Glutamatergic neuron (in vitro differentiated cells): ENCODE results near the gene CD320. TPM values are rescaled to one million over a fixed set of nuclear protein-coding genes. Genes with fewer than 3 reads are reported as not detected.
"Not testable (repeated sequence)": the region's sequence is repeated elsewhere in the genome, so short reads cannot be mapped to it uniquely, and the experiment has no call there.

Experiments used
- DNase-seq: peaks from one replicate; pipeline ENCODE4 v3.0.0; 2022
- H3K27ac Mint-ChIP-seq: one replicate; pipeline ENCODE4 v1.8.0; 2020; ENCODE audit warnings: mild to moderate bottlenecking, mixed read lengths, inconsistent platforms; ENCODE audit not compliant: unreplicated experiment
- H3K27me3 Mint-ChIP-seq: one replicate; pipeline ENCODE4 v1.8.0; 2020; ENCODE audit warnings: mild to moderate bottlenecking, moderate library complexity, mixed read lengths, inconsistent platforms; ENCODE audit not compliant: unreplicated experiment
- H3K36me3 Mint-ChIP-seq: one replicate; pipeline ENCODE4 v1.8.0; 2020; ENCODE audit warnings: mild to moderate bottlenecking, mixed read lengths, inconsistent platforms; ENCODE audit not compliant: unreplicated experiment
- H3K4me1 Mint-ChIP-seq: one replicate; pipeline ENCODE4 v1.8.0; 2020; ENCODE audit warnings: mild to moderate bottlenecking, low read depth, mixed read lengths, inconsistent platforms; ENCODE audit not compliant: unreplicated experiment
- H3K4me3 Mint-ChIP-seq: one replicate; pipeline ENCODE4 v1.8.0; 2020; ENCODE audit warnings: mild to moderate bottlenecking, mixed read lengths, inconsistent platforms; ENCODE audit not compliant: unreplicated experiment
- H3K9me3 Mint-ChIP-seq: one replicate; pipeline ENCODE4 v1.8.0; 2020; ENCODE audit warnings: mild to moderate bottlenecking, moderate library complexity, mixed read lengths, inconsistent platforms; ENCODE audit not compliant: unreplicated experiment
- CTCF ChIP-seq: fragments of 200-600 bp; sonication (generic); IDR thresholded peaks from one replicate; pipeline ENCODE4 v1.5.0; 2021; ENCODE audit not compliant: partially characterized antibody, unreplicated experiment
- total RNA-seq: library from RNA; stranded (reverse); fragmentation: NEBNext Ultra II Directional; extraction: Animal tissue kit (Norgen Biotek cat#: 25700); gene quantifications from one replicate; pipeline ENCODE4 v1.2.1, GENCODE V29; 2021; ENCODE audit not compliant: unreplicated experiment

The CD320 gene
- total RNA-seq, 1 donor from 2014 or later: 45.1 TPM

- H3K9me3 Mint-ChIP-seq: peaks cover 3% of the 10 kb centered on the region
- H3K36me3 Mint-ChIP-seq: no peaks in the 10 kb centered on the region
- DNase-seq: no peak
- no peak overlapping the region for H3K27ac Mint-ChIP-seq
- peaks cover 4% of the 10 kb centered on the region for H3K27me3 Mint-ChIP-seq
- H3K4me1 Mint-ChIP-seq: peaks cover 9% of the 10 kb centered on the region
- no peak for TF ChIP-seq CTCF
- H3K4me3 Mint-ChIP-seq: no peak overlapping the region
Measured at GRCh38 chr19:8305798-8306197, 2.4 kb downstream of the CD320 start.

- H3K9me3 Mint-ChIP-seq: peaks cover 3% of the 10 kb centered on the region
- peaks cover 4% of the 10 kb centered on the region for H3K27me3 Mint-ChIP-seq
- H3K36me3 Mint-ChIP-seq: no peaks in the 10 kb centered on the region
- H3K27ac Mint-ChIP-seq: no peak overlapping the region
- no peak for TF ChIP-seq CTCF
- H3K4me3 Mint-ChIP-seq: no peak overlapping the region
- H3K4me1 Mint-ChIP-seq: peaks cover 9% of the 10 kb centered on the region
- DNase-seq: peak; percentile 67
Measured at GRCh38 chr19:8304841-8305621, 3.1 kb downstream of the CD320 start.

- Mint-ChIP-seq H3K9me3 (no peaks in the 10 kb centered on the region), H3K36me3 (no peaks in the 10 kb centered on the region), H3K27ac (no peak overlapping the region), H3K4me3 (no peak overlapping the region), H3K27me3 (peaks cover 3% of the 10 kb centered on the region), H3K4me1 (peaks cover 6% of the 10 kb centered on the region)
- DNase-seq: no peak
- no peak for TF ChIP-seq CTCF
Measured at GRCh38 chr19:8302734-8303133, 5.4 kb downstream of the CD320 start.

- no peak for DNase-seq
- no peaks in the 10 kb centered on the region for H3K9me3 Mint-ChIP-seq
- no peak overlapping the region for H3K4me3 Mint-ChIP-seq
- no peaks in the 10 kb centered on the region for H3K36me3 Mint-ChIP-seq
- peaks cover 2% of the 10 kb centered on the region for H3K4me1 Mint-ChIP-seq
- H3K27me3 Mint-ChIP-seq: no peaks in the 10 kb centered on the region
- H3K27ac Mint-ChIP-seq: no peak overlapping the region
- TF ChIP-seq CTCF: no peak
Measured at GRCh38 chr19:8302357-8302691, 5.8 kb downstream of the CD320 start.

GRCh38 chr19:8291337-8291736, 16.8 kb downstream of the CD320 start:
- H3K9me3 Mint-ChIP-seq, DNase-seq, H3K27ac Mint-ChIP-seq, H3K4me3 Mint-ChIP-seq, H3K36me3 Mint-ChIP-seq, H3K27me3 Mint-ChIP-seq, H3K4me1 Mint-ChIP-seq: not testable (repeated sequence)

GRCh38 chr19:8276508-8276907, 31.6 kb downstream of the CD320 start:
- not testable (repeated sequence) for H3K4me3 Mint-ChIP-seq, H3K9me3 Mint-ChIP-seq, H3K36me3 Mint-ChIP-seq

More at GRCh38 chr19:8276508-8276907, 31.6 kb downstream of the CD320 start:
- H3K27ac Mint-ChIP-seq, H3K4me1 Mint-ChIP-seq, H3K27me3 Mint-ChIP-seq, DNase-seq: not testable (repeated sequence)
